ENCODE results near the gene SH3TC1. TPM values are rescaled to one million over a fixed set of nuclear protein-coding genes. Genes with fewer than 3 reads are reported as not detected.
A peak's percentile ranks its signal among the peaks of the same experiment; 100 is the strongest.

SH3TC1 gene
- total and polyA plus RNA-seq, 12 donors = 1.5 to 58.7 (median 22.0) TPM

GRCh38 chr4:8269535-8270417, 70.7 kb downstream of the SH3TC1 start, which contains the start of gene HTRA3:
Gene HTRA3 (plus strand): TSS chr4:8269754. CDS start chr4:8269969, 215 bp downstream.
- Histone ChIP-seq H3K36me3 (replicated peaks in 1 of 2) (no peaks in the 10 kb centered on the region), H3K27ac (peak within 1 kb of the TSS in 2 of 5 donors; percentile 12 to 58), H3K27me3 (peaks cover 10% of the 10 kb centered on the region), H3K4me3 (peak within 1 kb of the TSS in 1 of 4 donors; percentile 35), H3K4me1 (replicated peaks in 1 of 2) (peaks cover 4 to 17% of the 10 kb centered on the region in 2 donors), H3K9me3 (replicated peaks in 1 of 3) (no peaks in the 10 kb centered on the region)
- WGBS, 4 donors = 4 to 7% (median 6%) methylated on average over 16 to 111 of the region's 111 CpGs
- intact Hi-C loops (cut with DNase I) = no loop called here
- DNase-seq = peak in 3 of 7 donors; percentile 11 to 33 (median 26)
- TF ChIP-seq, protein P1, sequence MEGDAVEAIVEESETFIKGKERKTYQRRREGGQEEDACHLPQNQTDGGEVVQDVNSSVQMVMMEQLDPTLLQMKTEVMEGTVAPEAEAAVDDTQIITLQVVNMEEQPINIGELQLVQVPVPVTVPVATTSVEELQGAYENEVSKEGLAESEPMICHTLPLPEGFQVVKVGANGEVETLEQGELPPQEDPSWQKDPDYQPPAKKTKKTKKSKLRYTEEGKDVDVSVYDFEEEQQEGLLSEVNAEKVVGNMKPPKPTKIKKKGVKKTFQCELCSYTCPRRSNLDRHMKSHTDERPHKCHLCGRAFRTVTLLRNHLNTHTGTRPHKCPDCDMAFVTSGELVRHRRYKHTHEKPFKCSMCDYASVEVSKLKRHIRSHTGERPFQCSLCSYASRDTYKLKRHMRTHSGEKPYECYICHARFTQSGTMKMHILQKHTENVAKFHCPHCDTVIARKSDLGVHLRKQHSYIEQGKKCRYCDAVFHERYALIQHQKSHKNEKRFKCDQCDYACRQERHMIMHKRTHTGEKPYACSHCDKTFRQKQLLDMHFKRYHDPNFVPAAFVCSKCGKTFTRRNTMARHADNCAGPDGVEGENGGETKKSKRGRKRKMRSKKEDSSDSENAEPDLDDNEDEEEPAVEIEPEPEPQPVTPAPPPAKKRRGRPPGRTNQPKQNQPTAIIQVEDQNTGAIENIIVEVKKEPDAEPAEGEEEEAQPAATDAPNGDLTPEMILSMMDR (IDR thresholded peaks at IDR 0.05) = no peak
- peak; percentile 34 to 35 for TF ChIP-seq POLR2A (IDR thresholded peaks at IDR 0.05)

GRCh38 chr4:8270418-8270771, 71.3 kb downstream of the SH3TC1 start:
- 40 to 66% (median 47%) methylated on average over 4 to 11 of the region's 11 CpGs for WGBS, 4 donors
- no peaks in the 10 kb centered on the region for H3K9me3 ChIP-seq (replicated peaks in 1 of 3)
- no peaks in the 10 kb centered on the region for H3K36me3 ChIP-seq (replicated peaks in 1 of 2)
- intact Hi-C loops (cut with DNase I) = no loop called here
- peaks cover 4 to 17% of the 10 kb centered on the region in 2 donors for H3K4me1 ChIP-seq (replicated peaks in 1 of 2)
- TF ChIP-seq, protein P1 (IDR thresholded peaks at IDR 0.05) = no peak
- TF ChIP-seq POLR2A (IDR thresholded peaks at IDR 0.05) = no peak
- peak overlapping the region in 1 of 4 donors; percentile 35 for H3K4me3 ChIP-seq
- no peak overlapping the region for H3K27ac ChIP-seq
- no peak for DNase-seq
- peaks cover 10% of the 10 kb centered on the region for H3K27me3 ChIP-seq

DNA sequence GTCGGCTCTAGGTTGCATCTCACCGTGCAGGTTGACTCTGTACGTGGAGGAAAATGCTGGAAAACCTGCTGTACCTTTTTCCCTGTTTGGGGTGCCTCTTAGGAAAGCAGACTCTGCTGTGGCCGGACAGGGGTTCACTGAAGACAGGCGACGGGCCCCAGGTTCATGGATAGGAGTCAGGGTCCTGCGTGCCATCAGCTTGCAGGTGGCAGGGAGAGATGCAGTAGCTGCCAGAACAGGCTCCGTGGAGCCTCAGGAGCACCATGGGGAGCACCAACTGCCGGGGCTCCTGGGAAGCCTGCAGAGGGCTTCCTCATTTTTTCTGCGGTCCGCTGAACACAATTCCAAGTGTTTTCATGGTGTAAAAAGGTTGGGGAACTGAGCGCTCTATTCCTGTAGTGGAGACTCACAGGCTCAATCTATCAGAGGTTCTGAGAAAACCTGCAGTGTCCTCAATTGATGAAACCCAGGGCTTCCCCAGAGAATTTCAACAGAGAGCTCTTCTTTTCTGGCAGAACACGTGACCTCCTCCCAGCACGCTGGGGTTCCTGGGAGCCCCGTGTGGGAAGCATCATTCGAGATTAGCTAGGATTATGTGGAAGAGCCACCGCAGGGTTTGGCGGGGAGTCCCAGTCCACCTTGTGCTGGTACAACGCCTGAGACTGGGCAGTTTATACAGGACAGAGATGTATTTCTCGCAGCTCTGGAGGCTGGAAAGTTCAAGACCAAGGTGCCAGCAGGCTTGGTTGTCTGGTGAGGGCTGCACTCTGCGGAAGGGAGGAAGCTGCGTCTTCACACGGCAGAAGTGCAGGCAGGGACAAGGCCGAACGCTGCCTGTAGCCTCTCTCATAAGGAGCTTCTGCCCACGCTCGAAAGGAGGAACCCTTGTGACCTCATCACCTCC, 72.1 kb downstream of the SH3TC1 start:
- no peaks in the 10 kb centered on the region for H3K36me3 ChIP-seq (replicated peaks in 1 of 2)
- 71 to 83% (median 83%) methylated on average over 15 to 27 of the region's 27 CpGs for WGBS, 4 donors
- intact Hi-C loops (cut with DNase I) = no loop called here
- DNase-seq = no peak
- peak overlapping the region in 1 of 5 donors; percentile 53 for H3K27ac ChIP-seq
- no peak overlapping the region for H3K4me3 ChIP-seq
- TF ChIP-seq, protein P1 (IDR thresholded peaks at IDR 0.05) = no peak
- no peak for TF ChIP-seq POLR2A (IDR thresholded peaks at IDR 0.05)
- H3K27me3 ChIP-seq = peaks cover 10% of the 10 kb centered on the region
- H3K9me3 ChIP-seq (replicated peaks in 1 of 3) = no peaks in the 10 kb centered on the region
- peaks cover 4 to 17% of the 10 kb centered on the region in 2 donors for H3K4me1 ChIP-seq (replicated peaks in 1 of 2)

DNA sequence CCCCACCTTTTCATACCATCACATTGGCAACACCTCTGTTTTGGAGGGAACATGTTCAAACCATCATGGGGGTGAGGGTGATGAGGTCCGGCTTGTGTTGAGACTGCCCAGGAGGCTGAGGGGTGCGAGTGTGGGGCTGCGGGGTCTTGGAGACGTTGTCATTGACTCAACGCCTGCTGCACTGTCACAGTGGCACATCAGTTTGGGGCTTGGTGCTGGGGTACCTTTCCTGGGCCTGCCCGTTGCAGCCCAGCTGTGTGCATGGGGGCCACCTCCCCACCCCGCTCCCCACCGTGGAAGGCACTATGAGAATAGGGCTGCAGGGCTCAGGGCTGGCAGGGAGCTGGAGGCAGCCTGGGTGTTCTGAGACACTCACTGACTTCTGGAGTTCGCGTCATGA, 72.7 kb downstream of the SH3TC1 start:
- intact Hi-C loops (cut with DNase I) = no loop called here
- Histone ChIP-seq H3K36me3 (replicated peaks in 1 of 2) (no peaks in the 10 kb centered on the region), H3K4me1 (replicated peaks in 1 of 2) (peaks cover 4 to 14% of the 10 kb centered on the region in 2 donors), H3K27ac (peak overlapping the region in 1 of 5 donors; percentile 53), H3K27me3 (peaks cover 10% of the 10 kb centered on the region), H3K4me3 (no peak overlapping the region), H3K9me3 (replicated peaks in 1 of 3) (no peaks in the 10 kb centered on the region)
- no peak for DNase-seq
- 87 to 93% (median 89%) methylated on average over 7 to 10 of the region's 10 CpGs for WGBS, 4 donors
- TF ChIP-seq, protein P1 (IDR thresholded peaks at IDR 0.05) = no peak
- TF ChIP-seq POLR2A (IDR thresholded peaks at IDR 0.05) = no peak

Measured in adrenal gland (tissue), 12 donors.